Right cardiac atrium (tissue), 5 donors: ENCODE results near the gene NCR1. TPM values are rescaled to one million over a fixed set of nuclear protein-coding genes. Genes with fewer than 3 reads are reported as not detected.
"Not testable (repeated sequence)": the region's sequence is repeated elsewhere in the genome, so short reads cannot be mapped to it uniquely, and the experiment has no call there.

Experiments
- ATAC-seq, 2 donors: fragments of 200-7000 bp; cut with Tn5 transposase; one replicate each; pipeline versions ENCODE4 v1.8.0 to v1.9.1; 2020; ENCODE audit warnings: moderate library complexity in 2 of 2, mild to moderate bottlenecking in 1 of 2
- DNase-seq, 3 donors: peaks; one replicate each; pipeline ENCODE4 v3.0.0-alpha.2; 2020
- H3K27ac ChIP-seq: one replicate; pipeline ENCODE4 v1.5.1; 2013; ENCODE audit warnings: mild to moderate bottlenecking, low read length, control low read depth, moderate library complexity
- H3K27me3 ChIP-seq: one replicate; pipeline ENCODE4 v1.6.1; 2013; ENCODE audit not compliant: control insufficient read depth, insufficient read depth
- H3K4me1 ChIP-seq: one replicate; pipeline ENCODE4 v1.6.1; 2013; ENCODE audit warnings: low read length; ENCODE audit not compliant: control insufficient read depth, insufficient read depth
- H3K4me3 ChIP-seq: one replicate; pipeline ENCODE4 v1.5.1; 2013; ENCODE audit warnings: low read length, control low read depth
- H3K9me3 ChIP-seq: one replicate; pipeline ENCODE4 v1.6.1; 2013; ENCODE audit warnings: low read length; ENCODE audit not compliant: control insufficient read depth
- WGBS: extraction: QIAGEN DNeasy Blood & Tissue Kit; methylation state at CpG from one replicate; pipeline ENCODE4 v1.1.7; 2013; 5-methylcytosine and 5-hydroxymethylcytosine counted together
- intact Hi-C, 4 donors: fragments of 100-400 bp; cut with DNase I; formaldehyde crosslinking; loops; one replicate each; pipeline versions ENCODE4 v1.11.0 to v1.14.0; 2022 to 2023
- long read RNA-seq, 4 donors: library from polyadenylated mRNA; unstranded; transcript quantifications; one replicate each; pipeline ENCODE4 v2.0.0, GENCODE V29; 2020 to 2021
- polyA plus RNA-seq: library from polyadenylated mRNA; stranded (reverse); fragments of 200-250 nt; gene quantifications from one replicate; pipeline ENCODE4 v1.2.3, GENCODE V29; 2013
- total RNA-seq, 4 donors: library from RNA; stranded (reverse); fragmentation: NEBNext Ultra II Directional; extraction: Animal tissue kit (Norgen Biotek cat#: 25700); gene quantifications; one replicate each; pipeline ENCODE4 v1.2.1, GENCODE V29; 2021
- donor health status: healthy with polysubstance abuse.
- donor health status: DM: no; HTN: yes; CAD: no.
- donor health status: DM: no; HTN: no; CAD: no.
- donor health status: DM: no; HTN: yes; CAD: no; lungs with severe emphysema.
- donor health status: DM: yes; HTN: yes; CAD: no.

The NCR1 gene
- total RNA-seq (under 1 TPM in 3 of 4 donors, not detected in 1; 0.21 to 0.57 (median 0.37) TPM), polyA plus RNA-seq (not detected)
- long read RNA-seq, donor 1, partial matches to known transcripts, result 0 of 1 reads
- long read RNA-seq, donor 1, other reads (novel, unspliced or antisense), result 1 of 1 reads
- long read RNA-seq, donor 2, result 0 reads
- long read RNA-seq, donor 3, result 0 reads
- long read RNA-seq, donor 4, result 0 reads

GRCh38 chr19:54905803-54906511 lies at the start of gene NCR1:
TSS of gene NCR1 (plus strand) at chr19:54906148. CDS start at chr19:54906188, 40 bp downstream.
- Histone ChIP-seq H3K27me3 (no peaks in the 10 kb centered on the region), H3K27ac (no peak within 1 kb of the TSS), H3K4me1 (no peaks in the 10 kb centered on the region), H3K9me3 (no peaks in the 10 kb centered on the region), H3K4me3 (no peak within 1 kb of the TSS)
- DNase-seq (no peak), ATAC-seq (no peak)
- WGBS, result 33% methylated on average over 22 of the region's 22 CpGs
- intact Hi-C loops, result no loop called here

- ATAC-seq, H3K27ac ChIP-seq, H3K27me3 ChIP-seq, H3K4me1 ChIP-seq, H3K4me3 ChIP-seq, H3K9me3 ChIP-seq, intact Hi-C loops, DNase-seq: not testable (repeated sequence)
- 62% methylated on average over 3 of the region's 3 CpGs for WGBS
Observed at GRCh38 chr19:54858476-54858875, 47.5 kb upstream of the NCR1 start.

GRCh38 chr19:54859421-54859820 lies 46.5 kb upstream of the NCR1 start:
- 67% methylated on average over 7 of the region's 7 CpGs for WGBS
- DNase-seq, ATAC-seq: not testable (repeated sequence)

GRCh38 chr19:54863459-54863858 lies 42.5 kb upstream of the NCR1 start:
- H3K27ac ChIP-seq, intact Hi-C loops, DNase-seq, ATAC-seq, H3K4me1 ChIP-seq, H3K9me3 ChIP-seq, H3K4me3 ChIP-seq, H3K27me3 ChIP-seq: not testable (repeated sequence)
- WGBS, result no CpG with 5 or more reads among the region's 3 CpGs

More at GRCh38 chr19:54859421-54859820, 46.5 kb upstream of the NCR1 start:
- H3K4me3 ChIP-seq, H3K9me3 ChIP-seq, H3K27me3 ChIP-seq, intact Hi-C loops, H3K4me1 ChIP-seq, H3K27ac ChIP-seq: not testable (repeated sequence)

- WGBS, result 73% methylated on average over 3 of the region's 3 CpGs
- DNase-seq, result no peak
- intact Hi-C loops, result no loop called here
- no peaks in the 10 kb centered on the region for H3K27me3 ChIP-seq
- no peak overlapping the region for H3K4me3 ChIP-seq
- H3K4me1 ChIP-seq, result no peaks in the 10 kb centered on the region
- no peaks in the 10 kb centered on the region for H3K9me3 ChIP-seq
- no peak for ATAC-seq
- H3K27ac ChIP-seq, result no peak overlapping the region
Observed at GRCh38 chr19:54871696-54872095, 34.3 kb upstream of the NCR1 start.

- WGBS, result 62% methylated on average over 8 of the region's 8 CpGs
- ATAC-seq (no peak), DNase-seq (no peak)
- no peaks in the 10 kb centered on the region for H3K27me3 ChIP-seq
- no peaks in the 10 kb centered on the region for H3K4me1 ChIP-seq
- no peaks in the 10 kb centered on the region for H3K9me3 ChIP-seq
- intact Hi-C loops, result no loop called here
- H3K4me3 ChIP-seq, result no peak within 1 kb of the TSS
- H3K27ac ChIP-seq, result no peak within 1 kb of the TSS
Observed at GRCh38 chr19:54873990-54874389, 32.0 kb upstream of the NCR1 start, which contains the start of gene FCAR. TSS of gene FCAR (plus strand) at chr19:54874235. CDS start at chr19:54874290, 55 bp downstream.

GRCh38 chr19:54875506-54875905 lies 30.4 kb upstream of the NCR1 start:
- no peak overlapping the region for H3K4me3 ChIP-seq
- no peak for ATAC-seq
- no peaks in the 10 kb centered on the region for H3K4me1 ChIP-seq
- H3K27ac ChIP-seq, result no peak overlapping the region
- WGBS, result 45% methylated on average over 2 of the region's 2 CpGs
- H3K9me3 ChIP-seq, result no peaks in the 10 kb centered on the region
- H3K27me3 ChIP-seq, result no peaks in the 10 kb centered on the region
- intact Hi-C loops, result no loop called here
- no peak for DNase-seq

- 52% methylated on average over 3 of the region's 3 CpGs for WGBS
- ATAC-seq (no peak), DNase-seq (no peak)
- intact Hi-C loops, result no loop called here
- Histone ChIP-seq H3K27ac (no peak overlapping the region), H3K27me3 (no peaks in the 10 kb centered on the region), H3K4me1 (no peaks in the 10 kb centered on the region), H3K4me3 (no peak overlapping the region), H3K9me3 (no peaks in the 10 kb centered on the region)
Observed at GRCh38 chr19:54877471-54877870, 28.5 kb upstream of the NCR1 start.

- WGBS, result 66% methylated on average over 6 of the region's 6 CpGs
- no peaks in the 10 kb centered on the region for H3K27me3 ChIP-seq
- DNase-seq (no peak), ATAC-seq (no peak)
- H3K9me3 ChIP-seq, result no peaks in the 10 kb centered on the region
- no peak overlapping the region for H3K27ac ChIP-seq
- H3K4me3 ChIP-seq, result no peak overlapping the region
- intact Hi-C loops, result no loop called here
- H3K4me1 ChIP-seq, result no peaks in the 10 kb centered on the region
Observed at GRCh38 chr19:54881884-54882283, 24.1 kb upstream of the NCR1 start.

GRCh38 chr19:54882758-54883157 lies 23.2 kb upstream of the NCR1 start:
- no peaks in the 10 kb centered on the region for H3K4me1 ChIP-seq
- no peak overlapping the region for H3K4me3 ChIP-seq
- 72% methylated on average over 7 of the region's 7 CpGs for WGBS
- ATAC-seq (no peak), DNase-seq (no peak)
- no peaks in the 10 kb centered on the region for H3K27me3 ChIP-seq
- no peaks in the 10 kb centered on the region for H3K9me3 ChIP-seq
- intact Hi-C loops, result no loop called here
- no peak overlapping the region for H3K27ac ChIP-seq

GRCh38 chr19:54883228-54883627 lies 22.7 kb upstream of the NCR1 start:
- Histone ChIP-seq H3K9me3 (no peaks in the 10 kb centered on the region), H3K27me3 (no peaks in the 10 kb centered on the region), H3K27ac (no peak overlapping the region), H3K4me3 (no peak overlapping the region), H3K4me1 (no peaks in the 10 kb centered on the region)
- intact Hi-C loops, result no loop called here
- ATAC-seq (no peak), DNase-seq (no peak)
- 82% methylated on average over 9 of the region's 9 CpGs for WGBS
